Transverse colon (tissue), 4 donors: ENCODE results near the gene MBD3L2.

Experiments
- CTCF ChIP-seq, 5 experiments: fragments of 200-600 bp in 3 of 5; fragments of 450-650 bp in 2 of 5; sonication (generic) in 3 of 5; IDR thresholded peaks; 1 replicate in 2 of 5; 2 replicates in 3 of 5; pipeline ENCODE4 v1.5.1; 2016 to 2017; ENCODE audit warnings: antibody characterized with exemption in 5 of 5, inconsistent platforms in 3 of 5, mild to moderate bottlenecking in 2 of 5, moderate library complexity in 1 of 5
- EP300 ChIP-seq: sonication (generic); formaldehyde crosslinking; IDR thresholded peaks from one replicate; pipeline ENCODE4 v1.6.1; 2017; ENCODE audit warnings: antibody characterized with exemption, low read depth
- POLR2A ChIP-seq: fragments of 450-650 bp; IDR thresholded peaks from one replicate; pipeline ENCODE4 v1.6.1; 2016; ENCODE audit warnings: antibody characterized with exemption, mild to moderate bottlenecking, moderate library complexity
- POLR2AphosphoS5 ChIP-seq, 3 donors: sonication (generic); formaldehyde crosslinking; IDR thresholded peaks; one replicate each; pipeline ENCODE4 v1.6.1; 2016; ENCODE audit warnings: antibody characterized with exemption in 3 of 3

- TF ChIP-seq CTCF (IDR thresholded peaks at IDR 0.05) (no peak), POLR2AphosphoS5 (IDR thresholded peaks at IDR 0.05) (peak; percentile 63 to 81 (median 73)), POLR2A (peak; percentile 71), EP300 (no peak)
Observed at GRCh38 chr19:7069042-7069903, 20.2 kb downstream of the MBD3L2 start, which contains the start of gene ZNF557.
